GM21717 (cell line): Measurements from ENCODE around the gene ARFIP1.
A peak's percentile ranks its signal among the peaks of the same experiment; 100 is the strongest.
"Not testable (repeated sequence)": the region's sequence is repeated elsewhere in the genome, so short reads cannot be mapped to it uniquely, and the experiment has no call there.

Experiments used
- ATAC-seq: cut with Tn5 transposase; IDR thresholded peaks from one replicate; pipeline ENCODE4 v1.9.1; 2021; ENCODE audit warnings: mild to moderate bottlenecking, moderate library complexity; ENCODE audit not compliant: unreplicated experiment

The ARFIP1 gene

DNA sequence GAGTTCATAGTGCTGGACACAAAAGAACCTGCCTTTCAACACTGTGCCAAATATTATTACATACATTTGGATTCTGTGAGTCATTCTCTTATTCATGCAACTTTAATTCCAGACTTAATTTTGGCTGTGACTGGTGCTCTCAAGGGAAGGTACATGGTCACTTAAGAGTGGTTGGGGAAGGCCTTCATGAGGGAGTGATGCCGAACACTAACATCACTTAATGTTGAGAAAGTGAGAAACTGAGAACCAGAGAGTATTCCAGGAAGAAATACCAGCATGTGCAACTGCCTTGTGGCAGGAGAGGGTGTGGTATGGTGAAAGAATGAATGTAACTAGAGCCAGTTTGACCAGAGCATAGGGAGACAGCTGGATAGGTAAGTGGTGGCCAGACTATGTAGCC, 114.9 kb downstream of the ARFIP1 start:
- no peak for ATAC-seq

DNA sequence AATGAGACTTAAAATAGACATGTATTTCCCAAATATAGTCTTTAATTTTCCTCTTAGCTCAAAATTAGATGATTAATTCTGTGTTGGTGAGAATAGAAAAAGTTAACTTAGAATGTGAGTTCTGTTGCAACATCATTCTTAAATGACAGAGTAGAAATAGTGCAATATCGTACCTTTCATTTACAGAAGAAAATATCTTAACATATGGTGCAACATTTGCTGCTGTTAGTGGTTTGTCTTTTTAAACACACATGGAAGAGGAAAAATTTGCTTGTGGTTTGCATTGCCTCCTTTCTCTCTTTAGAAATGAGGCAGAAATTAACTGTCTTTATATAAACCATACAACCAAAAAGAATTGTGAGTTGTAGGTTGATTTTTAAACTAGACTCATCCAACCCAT, 117.1 kb downstream of the ARFIP1 start:
- ATAC-seq = no peak

DNA sequence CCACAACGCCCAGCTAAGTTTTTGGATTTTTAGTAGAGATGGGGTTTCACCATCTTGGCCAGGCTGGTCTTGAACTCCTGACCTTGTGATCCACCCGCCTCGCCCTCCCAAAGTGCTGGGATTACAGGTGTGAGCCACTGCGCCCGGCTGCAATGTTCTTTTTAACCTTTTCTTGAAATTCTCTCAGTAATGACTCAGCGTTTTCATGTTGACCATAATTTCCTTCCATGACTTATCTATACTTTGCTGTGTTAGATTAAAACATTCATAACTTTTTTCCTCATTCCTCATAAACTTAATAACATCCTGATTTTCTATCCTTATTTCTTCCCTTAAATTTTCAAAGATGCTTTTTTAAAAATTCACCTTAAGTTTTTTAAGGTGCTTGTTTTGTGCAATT, 118.4 kb downstream of the ARFIP1 start:
- not testable (repeated sequence) for ATAC-seq

DNA sequence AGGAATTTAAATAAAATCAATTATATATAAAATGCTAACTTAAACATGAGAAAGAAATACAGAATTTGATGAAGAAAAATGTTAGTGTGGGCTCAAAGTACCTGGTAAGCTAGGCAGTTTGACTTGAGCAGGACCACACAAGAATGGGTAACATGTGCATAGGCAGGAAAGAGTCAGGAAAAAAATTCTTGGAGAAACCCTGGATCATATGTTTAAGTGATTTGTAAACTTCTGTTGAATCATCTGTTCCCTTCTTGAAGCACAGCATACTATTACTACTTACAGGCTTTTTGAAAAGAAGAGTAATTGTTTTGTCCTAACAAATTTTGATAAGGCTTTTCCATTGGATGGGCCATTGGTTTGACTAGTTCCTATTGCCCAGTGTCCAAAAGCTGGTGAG, 118.9 kb downstream of the ARFIP1 start:
- ATAC-seq = no peak

DNA sequence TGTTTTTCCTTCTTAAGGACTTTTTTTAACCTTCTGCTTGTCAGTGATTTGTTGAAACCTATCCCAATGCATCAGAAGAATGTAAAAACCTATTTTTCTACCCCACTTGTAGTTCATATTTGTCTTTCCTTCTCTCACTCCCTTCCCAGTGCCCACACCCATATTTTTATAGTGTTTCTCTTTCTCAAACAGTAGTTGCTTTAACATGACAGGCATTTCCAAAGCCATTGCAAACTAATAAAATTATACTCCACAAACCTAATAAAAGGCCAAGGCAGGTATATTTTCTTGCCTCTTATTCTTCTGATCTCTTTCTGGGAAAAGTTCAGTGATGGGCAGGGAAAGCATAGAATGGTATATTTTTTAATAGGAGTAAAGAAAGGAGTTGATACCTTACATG, 120.6 kb downstream of the ARFIP1 start:
- ATAC-seq = no peak

DNA sequence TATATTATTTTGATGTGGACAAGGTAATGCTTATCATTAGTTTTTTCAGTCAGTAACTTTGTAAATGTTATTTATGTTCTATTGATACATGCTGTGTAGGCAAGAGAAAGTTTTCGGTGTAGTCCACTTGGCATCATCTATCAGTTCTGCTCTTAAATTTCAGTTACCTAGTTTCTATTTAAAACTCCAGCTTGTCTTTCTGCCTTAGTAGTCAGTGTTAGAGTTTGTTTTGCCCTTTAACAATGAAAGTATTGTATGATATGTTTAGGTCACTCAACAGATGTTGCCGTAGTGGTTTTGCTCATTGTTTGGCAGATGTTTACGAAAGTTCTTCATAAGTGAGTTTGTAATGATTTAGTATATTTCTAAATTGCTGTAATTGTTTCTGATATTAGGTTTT, 121.5 kb downstream of the ARFIP1 start:
- no peak for ATAC-seq

DNA sequence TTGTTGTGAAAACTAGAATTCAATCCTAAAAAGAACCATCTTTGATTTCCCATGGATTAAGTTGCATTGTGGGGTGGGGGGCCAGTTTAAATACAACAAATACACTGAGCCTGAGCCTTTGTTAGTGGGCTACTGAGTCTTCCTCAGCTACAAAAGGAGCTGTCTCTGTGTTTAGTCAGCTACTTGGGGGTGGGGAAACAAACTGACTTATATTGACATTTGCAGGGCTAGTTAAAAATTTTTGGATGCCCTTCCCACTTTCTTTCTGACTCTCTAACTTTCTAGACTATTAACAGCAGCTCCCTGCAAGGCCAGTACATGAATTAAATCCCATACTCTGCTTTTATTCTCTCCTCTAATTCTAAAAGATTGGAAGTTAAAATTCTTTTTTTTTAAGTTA, 123.9 kb downstream of the ARFIP1 start:
- no peak for ATAC-seq

DNA sequence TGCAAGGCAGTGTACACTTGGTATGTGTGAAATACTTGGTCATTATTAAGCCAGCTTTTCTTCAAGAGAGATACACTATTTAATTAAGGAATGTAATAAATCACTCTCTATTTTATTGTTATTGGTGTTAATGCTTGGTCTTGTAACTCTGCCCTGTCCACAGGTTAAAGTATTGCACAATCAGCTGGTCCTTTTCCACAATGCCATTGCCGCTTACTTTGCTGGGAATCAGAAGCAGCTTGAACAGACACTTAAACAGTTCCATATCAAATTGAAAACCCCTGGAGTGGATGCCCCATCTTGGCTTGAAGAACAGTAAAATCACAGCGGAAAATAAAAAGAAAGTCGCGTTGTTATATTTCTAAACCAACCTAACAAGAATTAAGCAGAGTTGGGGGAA, 130.1 kb downstream of the ARFIP1 start:
- no peak for ATAC-seq

DNA sequence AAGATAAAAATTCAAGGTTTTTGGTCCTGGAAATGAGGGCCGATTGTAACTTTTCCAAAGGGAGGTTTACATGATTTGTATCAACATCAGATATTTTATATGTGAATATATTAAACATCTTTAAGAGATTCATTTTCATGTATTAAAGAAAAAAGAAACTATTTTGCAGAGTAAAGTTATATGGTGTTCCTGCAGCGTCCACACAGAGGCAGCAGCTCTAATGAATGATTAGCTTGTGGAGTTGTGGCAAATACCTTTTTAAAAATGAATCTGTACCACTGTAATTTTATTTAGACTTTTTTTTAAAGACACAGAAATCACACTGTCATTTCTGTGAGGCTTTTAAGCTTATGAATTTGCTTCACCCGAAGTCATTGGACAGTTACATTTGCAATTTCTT, 130.8 kb downstream of the ARFIP1 start:
- no peak for ATAC-seq

DNA sequence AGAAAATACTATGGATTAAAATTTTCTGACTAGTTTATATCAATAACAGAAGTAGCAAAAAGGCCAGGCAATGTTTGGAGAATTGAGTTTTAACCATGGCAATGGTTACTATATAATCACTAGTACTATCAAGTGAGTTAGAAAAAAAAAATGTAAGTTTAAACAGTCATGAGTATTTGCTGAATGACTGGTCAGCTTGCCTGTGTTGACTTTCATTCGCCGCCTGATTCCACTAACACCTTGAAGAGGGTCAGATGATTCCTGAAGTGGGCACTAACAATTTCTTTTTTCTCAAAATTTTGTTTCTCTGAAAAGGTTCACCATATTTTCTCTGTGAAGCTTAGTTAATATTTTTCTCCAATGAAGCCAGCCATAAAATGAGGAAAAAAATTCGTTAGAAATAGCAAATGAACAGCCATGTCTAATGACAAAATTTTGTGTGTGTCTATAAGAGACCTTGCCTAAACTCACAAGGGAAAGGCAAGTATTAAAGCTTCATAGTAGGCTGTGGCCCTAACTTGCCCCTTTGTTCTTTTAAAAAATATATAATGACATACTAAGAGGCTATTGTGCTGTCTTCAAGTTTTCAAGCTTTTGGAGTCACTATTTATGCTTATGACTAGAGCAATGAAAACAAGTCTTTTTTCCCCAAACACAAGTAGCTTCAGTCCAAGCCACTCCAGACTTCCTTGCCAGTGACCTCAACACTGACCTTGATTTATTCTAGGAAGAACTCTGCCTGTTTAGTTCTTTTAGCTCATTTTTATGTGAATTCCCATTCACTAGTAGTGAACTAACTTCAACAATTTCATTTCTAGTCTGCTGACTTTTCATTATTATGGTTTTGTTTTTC, 138.0 kb downstream of the ARFIP1 start:
- no peak for ATAC-seq

DNA sequence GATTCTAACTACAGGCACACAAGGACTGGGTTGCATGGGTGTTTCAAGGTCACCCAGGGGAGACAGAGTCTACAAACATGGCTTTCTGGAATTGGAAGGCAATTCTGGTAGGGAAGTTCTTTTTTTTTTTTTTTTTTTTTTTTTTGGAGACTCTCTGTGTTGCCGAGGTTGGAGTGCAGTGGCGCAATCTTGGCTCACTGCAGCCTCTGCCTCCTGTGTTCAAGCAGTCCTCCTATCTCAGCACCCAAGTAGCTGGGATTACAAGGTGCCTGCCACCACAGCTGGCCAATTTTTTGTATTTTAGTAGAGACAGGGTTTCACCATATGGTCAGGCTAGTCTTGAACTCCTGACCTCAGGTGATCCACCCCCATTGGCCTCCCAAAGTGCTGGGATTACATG, 140.1 kb downstream of the ARFIP1 start:
- no peak for ATAC-seq

DNA sequence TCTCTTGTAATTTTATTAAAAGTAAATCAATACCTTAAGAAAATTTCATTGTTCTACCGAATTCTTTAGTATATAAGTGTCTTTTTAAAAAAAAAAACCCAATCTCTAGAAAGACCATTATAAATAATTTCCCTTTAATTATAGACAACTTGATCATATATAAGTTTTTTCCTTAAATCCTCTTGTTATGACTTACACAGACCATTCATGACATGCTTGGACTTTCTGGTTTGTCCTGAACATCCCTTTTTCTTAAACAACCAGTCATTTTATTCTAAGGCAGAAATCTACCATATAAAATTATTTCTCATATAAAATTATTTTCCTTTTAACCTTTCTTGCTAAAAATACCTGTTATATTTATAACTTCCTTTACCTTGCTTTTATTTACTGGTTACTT, 141.0 kb downstream of the ARFIP1 start:
- no peak for ATAC-seq

DNA sequence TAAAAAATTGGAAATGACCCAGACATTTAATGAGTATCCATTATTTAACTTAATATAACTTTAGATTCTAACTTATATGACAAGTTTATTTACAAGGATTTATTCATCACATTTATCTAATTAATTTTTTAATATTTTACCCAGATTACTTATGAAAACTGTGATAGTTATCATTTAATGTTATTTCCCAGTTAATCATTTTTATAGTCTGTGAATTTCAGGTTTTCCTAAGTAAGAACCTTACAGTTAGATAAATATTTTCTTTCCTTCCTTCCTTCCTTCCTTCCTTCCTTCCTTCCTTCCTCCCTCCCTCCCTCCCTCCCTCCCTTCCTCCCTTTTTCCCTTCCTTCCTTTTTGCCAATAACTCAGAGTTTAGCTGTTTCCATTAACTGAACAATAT, 141.5 kb downstream of the ARFIP1 start:
- ATAC-seq = no peak

DNA sequence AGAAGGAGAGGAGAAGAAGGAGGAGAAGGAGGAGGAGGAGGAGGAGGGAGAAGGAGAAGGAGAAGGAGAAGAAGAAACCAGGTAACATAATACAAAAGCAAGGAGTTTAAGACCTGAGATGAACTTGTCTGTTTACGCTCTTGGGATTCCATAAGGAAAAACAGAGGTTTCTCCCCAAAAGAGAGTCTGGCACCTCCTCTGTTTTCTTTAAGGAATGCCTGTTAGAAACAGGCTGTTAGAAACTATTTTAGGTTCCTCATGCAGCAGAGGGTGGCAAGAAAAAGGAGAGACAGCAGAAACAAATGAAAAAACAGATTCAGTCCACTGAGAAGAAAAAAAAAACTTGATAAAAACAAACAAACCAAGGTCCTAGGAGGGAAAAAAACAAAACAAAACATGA, 146.1 kb downstream of the ARFIP1 start:
- ATAC-seq = no peak

DNA sequence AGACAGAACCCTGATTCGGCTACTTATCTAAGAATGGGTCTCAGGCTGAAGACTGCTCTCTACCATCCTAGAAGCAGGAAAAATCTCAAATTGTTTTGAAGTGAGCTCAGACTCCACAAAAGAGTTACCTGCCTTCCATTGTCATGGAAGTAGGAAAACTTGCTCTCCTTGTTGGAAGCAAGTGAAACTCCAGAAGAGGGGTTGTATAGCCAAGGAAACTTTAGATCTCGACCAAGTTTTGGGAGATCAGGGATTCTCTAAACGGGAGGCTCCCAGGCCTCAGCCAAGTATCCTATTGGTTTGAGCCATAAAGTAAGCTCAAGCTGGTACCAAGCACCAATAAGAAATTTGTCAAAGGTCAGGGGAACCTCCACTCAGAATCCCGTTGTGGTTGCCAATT, 147.2 kb downstream of the ARFIP1 start:
- no peak for ATAC-seq

DNA sequence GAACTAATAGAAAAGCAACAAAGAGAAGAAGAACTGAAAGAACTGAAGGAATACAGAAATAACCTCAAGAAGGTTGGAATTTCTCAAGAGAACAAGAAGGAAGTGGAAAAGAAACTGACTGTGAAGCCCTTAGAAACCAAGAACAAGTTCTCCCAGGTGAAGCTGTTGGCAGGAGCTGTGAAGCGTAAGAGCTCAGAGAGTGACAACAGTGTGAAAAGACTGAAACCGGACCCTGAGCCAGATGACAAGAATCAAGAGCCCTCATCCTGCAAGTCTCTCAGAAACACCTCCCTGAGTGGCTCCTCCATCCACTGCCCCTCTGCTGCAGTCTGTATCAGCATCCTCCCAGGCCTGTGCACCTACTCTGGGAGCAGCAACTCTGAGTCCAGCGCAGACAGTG, 148.0 kb downstream of the ARFIP1 start:
- peak; percentile 64 for ATAC-seq

DNA sequence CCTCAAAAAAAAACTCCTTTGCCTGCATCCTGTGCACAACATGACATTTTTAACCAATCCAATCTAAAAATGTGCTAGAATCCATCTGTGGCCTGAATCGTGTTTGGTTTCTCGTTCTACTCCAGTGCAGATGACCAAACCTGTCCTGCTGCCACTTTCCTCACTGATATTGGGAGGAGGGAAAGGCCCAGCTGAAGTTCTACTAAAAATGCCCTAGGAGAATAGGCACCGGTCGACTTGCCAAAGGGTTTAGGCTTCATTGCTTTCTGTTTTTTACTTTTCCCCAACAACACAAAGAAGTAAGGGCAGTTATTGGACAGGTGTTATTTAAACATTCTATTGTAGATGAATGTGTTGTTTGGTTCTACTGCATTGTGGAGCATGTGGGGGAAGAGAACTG, 148.5 kb downstream of the ARFIP1 start:
- ATAC-seq = no peak

DNA sequence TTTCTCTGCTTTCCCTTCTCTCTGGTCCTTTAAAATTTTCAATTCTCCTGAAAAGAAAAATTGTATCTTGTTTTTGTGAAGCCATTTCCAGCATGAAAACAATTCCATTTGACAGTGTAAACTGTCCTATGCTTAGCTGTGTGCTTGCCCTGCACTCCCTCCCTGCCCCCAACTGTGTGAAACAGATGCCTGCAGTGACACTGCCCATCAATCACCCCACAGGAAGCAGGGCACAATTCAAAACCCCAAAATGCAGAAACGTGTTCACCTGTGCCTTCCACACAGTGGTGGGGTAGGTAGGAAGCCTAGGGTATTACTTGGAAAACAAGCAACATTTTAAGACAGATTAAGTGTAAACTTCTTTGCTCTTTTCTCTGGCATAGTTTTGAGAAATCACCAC, 150.1 kb downstream of the ARFIP1 start:
- ATAC-seq = no peak

DNA sequence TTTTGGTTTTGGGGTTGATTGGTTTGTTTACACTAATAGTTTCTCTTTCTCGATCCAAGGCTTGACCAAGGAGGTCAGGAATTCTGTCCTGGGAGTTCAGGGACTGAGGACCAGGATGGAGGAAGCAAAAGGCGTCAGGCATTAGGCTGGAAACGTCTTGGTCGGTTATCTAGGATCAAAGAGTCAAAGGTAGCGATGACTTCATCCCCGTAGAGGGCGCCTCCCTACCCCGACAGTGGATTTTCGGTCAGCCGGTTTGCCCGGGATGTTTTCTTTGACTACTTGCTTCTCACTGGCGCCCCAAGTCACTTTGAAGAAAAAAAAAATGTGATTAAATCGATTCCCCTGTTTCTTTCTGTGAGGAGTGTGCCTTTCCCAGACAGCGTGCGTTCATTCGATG, 155.4 kb downstream of the ARFIP1 start:
- no peak for ATAC-seq

DNA sequence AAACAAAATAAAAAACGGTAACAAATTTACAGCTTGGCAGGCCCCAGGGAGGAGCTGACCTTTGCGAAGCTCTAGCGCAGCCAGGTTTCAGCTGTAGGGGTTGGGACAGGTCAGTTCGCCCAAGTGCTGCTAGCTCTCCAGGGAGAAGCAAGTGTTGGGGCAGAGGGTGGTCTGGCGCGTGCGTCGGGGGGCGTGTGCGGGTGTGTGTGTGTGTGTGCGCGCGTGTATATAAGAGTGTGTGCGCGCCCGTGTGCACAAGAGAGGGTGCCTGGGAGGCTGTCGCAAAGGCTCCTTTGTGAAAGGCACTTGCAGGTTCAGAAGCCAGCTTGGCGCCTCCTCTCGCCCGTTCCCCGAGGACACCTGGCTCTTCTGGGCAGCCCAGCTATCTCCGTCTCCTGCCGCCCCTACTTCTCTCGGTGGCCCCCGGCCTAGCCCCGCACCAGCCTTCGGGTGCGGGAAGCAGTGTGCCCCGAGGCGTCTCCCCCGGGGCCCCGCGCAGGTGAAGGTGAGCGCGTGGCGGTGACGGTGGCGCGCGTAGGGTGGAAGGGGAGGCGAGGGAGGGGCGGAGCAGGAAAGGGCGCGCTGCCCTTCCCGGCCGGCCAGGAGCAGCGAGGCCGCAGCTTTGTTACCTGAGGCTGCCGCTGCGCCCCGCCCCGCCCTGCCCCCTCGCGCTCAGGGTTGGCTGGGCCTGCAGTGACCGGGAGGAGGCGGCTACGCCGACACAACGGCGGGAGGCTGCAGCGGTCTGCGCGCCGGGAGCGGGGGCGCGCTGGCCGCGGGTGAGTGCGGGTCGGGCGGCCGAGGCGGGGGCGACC, 156.1 kb downstream of the ARFIP1 start, which contains the start of gene FHDC1:
TSS of gene FHDC1 (plus strand) at position 693 of the 815 bp plus-strand sequence. CDS start 6,735 bp downstream, outside the sequence.
- no peak for ATAC-seq

DNA sequence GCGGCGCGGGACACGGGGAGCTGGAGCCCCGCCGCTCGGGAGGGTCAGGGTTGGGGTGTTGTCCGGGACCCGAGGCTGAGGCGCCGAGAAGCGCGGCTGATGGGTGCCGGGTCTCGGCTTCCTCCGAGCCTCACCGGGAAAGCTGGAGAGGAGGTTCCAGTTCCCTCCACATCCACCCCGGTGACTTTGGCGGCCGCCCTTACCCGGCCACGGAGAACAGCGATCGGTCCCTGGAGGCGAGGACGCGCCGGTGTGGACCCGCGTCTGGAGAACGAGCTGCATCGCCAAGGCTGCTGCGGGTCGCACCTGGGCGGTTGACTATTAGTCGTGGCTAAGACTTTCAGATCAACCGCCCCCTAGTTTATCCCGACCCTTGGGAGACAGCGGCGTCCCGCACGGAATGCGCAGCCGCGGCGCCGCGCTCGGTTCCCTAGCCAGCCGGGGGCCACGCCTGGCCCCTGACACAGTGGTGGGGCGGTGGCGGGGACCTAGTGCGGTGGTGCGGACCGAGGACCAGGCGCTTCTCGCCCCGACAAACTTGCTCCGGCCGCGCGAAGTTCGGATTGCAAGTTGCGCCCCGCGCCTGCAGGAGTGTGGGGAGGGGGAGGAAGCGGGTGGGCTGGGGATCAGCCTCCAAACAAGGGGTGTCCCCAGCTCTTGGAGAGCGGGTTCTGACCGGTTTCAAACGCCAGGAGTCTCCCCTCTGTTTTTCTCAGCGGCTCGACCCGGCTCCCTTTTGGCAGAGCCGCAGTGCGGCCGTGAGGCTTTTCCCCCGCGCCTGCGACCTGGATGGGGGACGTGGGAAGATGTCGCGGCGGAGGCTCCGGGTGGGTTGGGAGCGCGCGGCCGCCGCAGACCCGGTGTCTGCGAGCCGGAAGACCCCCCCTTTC, 156.9 kb downstream of the ARFIP1 start:
- ATAC-seq = no peak
